HG03378 (cell line): ENCODE results near the gene SPAG4.

ENCODE experiments used
- ATAC-seq: cut with Tn5 transposase; IDR thresholded peaks from one replicate; pipeline ENCODE4 v1.9.1; 2021; ENCODE audit warnings: mild to moderate bottlenecking, moderate library complexity; ENCODE audit not compliant: unreplicated experiment

Gene SPAG4

GRCh38 chr20:35619196-35620095, 3.8 kb downstream of the SPAG4 start:
- no peak for ATAC-seq

DNA sequence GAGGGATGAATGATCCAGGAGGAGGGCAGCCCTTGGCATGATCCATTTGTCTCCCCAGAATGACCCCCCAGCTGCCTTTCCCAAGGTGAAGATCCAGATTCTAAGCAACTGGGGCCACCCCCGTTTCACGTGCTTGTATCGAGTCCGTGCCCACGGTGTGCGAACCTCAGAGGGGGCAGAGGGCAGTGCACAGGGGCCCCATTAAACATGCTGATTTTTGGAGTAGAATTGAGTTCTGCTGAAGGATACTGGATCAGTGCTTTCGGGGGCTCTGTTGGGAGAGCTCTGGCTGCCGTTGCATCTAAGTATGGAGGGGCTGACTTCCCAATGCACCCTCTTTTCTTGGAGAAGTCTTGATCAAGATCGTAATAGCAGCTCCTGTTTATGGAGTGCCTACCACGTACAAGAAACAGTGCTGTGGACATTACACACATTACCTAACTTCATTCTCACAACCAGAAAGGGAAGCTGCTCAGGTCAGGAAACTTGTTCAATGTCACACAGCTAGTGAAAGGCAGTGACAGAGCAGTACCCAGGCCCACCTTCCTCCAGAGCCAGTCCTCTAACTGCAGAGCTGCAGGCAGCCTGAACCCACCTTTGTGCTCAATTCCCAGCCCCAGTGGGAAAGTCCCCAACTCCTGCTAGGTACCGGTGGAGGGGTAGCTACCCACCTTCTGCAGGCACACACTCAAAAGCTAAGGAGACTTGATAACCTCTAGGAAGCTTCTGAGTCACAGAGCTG, 5.4 kb downstream of the SPAG4 start:
- no peak for ATAC-seq

DNA sequence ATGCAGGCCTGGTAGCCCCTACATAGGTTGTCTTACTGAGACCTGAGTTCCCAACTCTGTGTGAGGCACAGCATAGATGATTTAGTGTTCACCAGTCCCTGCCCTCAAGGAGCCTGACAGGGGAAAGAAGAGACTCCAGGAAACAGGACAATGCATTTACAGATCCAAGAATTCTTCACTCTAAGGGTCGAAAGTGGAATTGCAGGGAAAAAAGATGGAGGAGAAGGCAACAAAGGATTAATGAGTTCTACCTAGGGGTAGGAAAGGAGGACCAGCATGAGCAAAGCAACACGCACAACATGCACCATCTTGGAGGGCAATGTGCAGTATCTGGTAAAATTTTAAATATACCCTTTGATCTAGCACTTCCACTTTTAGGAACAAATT, 5.9 kb downstream of the SPAG4 start:
- no peak for ATAC-seq

- no peak for ATAC-seq
These were observed 10.2 kb downstream of the SPAG4 start for GRCh38 chr20:35625584-35626385.

- no peak for ATAC-seq
These were observed 10.9 kb downstream of the SPAG4 start for GRCh38 chr20:35626386-35627001.

- ATAC-seq, result no peak
These were observed 11.5 kb downstream of the SPAG4 start for GRCh38 chr20:35627121-35627520.

DNA sequence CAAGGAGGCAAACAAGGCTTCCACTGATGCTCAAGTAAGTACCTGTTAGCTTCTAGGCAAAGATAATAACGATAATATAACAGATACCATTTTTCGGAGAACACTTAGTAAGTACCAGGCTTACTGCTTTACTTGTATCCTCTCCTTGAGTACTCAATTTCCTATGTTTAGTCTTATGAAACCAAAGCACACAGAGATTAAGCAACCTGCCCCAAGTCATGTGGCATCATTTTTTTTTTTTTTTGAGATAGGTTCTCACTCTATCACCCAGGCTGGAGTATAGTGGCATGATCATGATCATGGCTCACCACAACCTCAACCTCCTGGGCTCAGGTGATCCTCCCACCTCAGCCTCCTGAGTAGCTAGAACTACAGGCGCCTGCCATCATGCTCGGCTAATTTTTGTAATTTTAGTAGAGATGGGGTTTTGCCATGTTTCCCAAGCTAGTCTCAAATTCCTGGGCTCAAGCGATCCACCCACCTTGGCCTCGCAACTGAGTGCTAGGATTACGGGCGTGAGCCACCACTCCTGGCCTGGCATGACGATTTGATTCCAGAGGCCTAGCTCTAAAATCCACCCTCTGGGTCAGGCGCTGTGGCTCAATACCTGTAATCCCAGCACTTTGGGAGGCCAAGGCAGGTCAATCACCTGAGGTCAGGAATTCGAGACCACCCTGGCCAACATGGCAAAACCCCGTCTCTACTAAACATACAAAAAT, 14.0 kb downstream of the SPAG4 start:
- ATAC-seq, result no peak

- no peak for ATAC-seq
These were observed 15.0 kb downstream of the SPAG4 start for GRCh38 chr20:35630636-35631035.

DNA sequence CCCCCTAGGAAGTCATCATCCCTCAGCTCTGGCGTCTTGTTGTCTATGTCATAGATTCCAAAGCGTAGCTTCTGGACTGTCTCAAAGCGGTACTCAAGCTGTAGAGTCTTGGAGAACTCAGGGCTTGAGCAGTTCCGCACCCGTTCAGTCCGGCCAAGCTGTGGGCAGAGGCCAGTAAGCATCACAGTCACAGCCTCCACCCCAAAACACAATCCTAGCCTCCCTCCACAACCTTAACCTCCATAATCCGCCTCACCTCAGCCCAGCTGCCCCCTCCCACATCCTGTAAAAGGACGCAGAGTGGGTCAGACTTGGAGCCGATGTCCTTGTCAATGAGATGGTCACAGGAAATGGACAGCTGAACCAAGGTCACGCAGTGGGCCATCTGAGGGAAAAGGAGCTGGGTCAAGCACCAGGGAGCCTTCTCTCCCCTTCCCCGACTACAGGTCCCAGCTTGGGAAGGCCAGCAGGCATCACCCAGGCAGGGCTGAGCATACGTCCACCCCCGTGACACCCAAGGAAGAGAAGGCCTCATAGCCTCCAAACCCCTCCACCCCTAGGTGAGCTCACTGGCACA, 17.0 kb downstream of the SPAG4 start:
- no peak for ATAC-seq

- ATAC-seq, result no peak
These were observed 20.0 kb downstream of the SPAG4 start for GRCh38 chr20:35635652-35636051.

DNA sequence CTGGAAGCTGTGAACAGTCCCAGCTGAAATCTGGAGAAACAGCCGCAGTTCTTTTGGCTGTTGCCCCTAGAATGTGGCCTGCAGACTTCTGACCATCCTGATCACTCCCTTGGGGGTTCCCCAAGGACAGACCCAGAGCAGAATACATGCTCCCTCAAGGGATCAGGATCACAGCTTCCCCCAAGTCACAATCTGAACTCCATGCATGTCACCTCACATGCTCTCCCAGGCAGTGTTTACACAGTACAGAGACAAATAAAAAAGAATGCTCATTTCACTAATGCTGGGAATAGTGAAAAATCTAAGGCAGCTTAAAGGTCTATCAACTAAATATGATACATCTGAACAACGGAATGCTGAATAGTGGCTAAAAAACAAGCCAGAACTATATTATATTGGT, 20.5 kb downstream of the SPAG4 start:
- ATAC-seq, result no peak

DNA sequence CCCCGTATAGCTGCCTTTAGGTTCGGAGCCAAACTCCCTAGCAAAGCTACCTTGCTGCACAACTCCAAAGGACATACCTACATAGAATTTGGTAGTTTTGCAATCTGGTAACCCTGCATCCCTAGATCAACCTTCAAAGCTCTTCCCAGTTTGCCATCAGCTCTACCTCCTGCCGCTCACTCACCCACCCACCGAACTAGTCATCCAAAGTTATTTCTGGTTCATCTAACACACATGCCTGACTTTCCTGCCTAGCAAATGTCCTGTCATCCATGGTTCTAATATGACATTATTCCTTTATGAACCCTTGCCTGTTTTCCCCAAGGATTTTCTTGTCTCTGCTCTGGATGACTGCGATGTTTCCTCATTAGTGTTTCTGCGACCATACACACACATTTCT, 21.6 kb downstream of the SPAG4 start:
- ATAC-seq, result no peak

DNA sequence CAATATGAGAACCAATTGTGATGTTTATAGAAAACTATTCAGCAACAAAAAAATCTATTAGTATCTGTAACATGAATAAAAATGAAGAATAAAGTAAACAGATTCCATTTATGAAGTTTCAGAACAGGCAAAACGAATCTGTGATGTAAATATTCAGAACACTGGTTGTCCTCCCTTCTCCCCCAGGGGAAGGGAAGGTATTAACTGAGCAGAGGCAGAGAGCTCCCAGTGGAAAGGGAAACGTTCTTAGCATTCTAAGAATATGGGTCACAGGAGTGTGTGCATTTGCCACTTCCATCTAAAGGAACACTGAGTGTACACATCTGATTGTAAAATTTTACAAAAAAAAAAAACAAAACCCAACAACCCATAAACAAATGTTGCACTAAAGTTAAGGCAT, 23.1 kb downstream of the SPAG4 start:
- no peak for ATAC-seq

GRCh38 chr20:35640724-35641123, 25.1 kb downstream of the SPAG4 start:
- no peak for ATAC-seq

DNA sequence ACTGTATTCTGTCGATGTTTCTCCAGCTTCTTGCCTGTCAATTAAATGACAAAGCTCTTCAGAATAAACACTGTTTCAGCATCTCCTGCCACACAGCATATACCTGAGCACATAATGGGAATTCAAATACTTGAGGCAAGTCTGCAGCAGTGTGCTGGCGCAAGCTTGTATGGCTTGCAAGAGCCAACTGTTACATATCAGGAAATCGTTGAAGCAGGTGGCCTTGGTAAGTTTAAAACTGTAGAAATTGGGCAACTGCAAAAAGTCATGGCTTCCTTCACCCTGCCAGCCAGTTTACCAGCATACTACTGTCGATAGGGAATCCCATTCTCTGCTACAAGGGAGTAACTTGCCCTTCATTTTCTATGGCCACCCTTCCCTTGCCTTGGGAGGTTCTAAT, 26.1 kb downstream of the SPAG4 start:
- ATAC-seq, result no peak

- no peak for ATAC-seq
These were observed 27.4 kb downstream of the SPAG4 start for GRCh38 chr20:35643045-35643444.

- ATAC-seq, result no peak
These were observed 29.2 kb downstream of the SPAG4 start for GRCh38 chr20:35644806-35645205.

GRCh38 chr20:35648836-35649235, 33.2 kb downstream of the SPAG4 start:
- no peak for ATAC-seq

- no peak for ATAC-seq
These were observed 35.0 kb downstream of the SPAG4 start for GRCh38 chr20:35650632-35651031.

DNA sequence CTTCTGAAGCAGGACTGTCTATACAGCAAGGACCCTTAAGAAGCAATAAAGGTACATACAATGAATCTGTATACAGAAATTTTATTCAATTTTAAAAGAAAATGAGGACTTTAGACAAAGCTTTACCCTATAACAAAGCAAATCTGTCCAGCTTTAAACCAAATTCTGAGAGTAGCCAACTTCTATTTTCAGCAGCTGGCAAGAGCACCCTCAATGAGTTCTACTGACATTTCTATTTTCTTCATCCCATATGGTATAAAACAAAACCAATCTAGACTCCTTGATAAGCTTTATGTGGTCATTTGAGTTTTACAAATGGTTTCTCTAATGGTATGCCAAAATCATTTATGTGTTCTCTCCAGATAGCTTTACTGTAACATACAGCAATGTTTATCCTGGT, 36.3 kb downstream of the SPAG4 start:
- no peak for ATAC-seq
